H1 (cell line): Measurements from ENCODE around the gene ATPAF1. TPM values are rescaled to one million over a fixed set of nuclear protein-coding genes. Genes with fewer than 3 reads are reported as not detected.
A peak's percentile ranks its signal among the peaks of the same experiment; 100 is the strongest.

Experiments
- CTCF ChIA-PET: fragments of 300-600 bp; sonication (Branson Sonifier 250); formaldehyde crosslinking; loops from one replicate; lab custom pipeline; 2021; ENCODE audit not compliant: partially characterized antibody; lab: Charles Lee
- POLR2A ChIA-PET: fragments of 300-600 bp; sonication (Branson Sonifier 250); formaldehyde crosslinking; loops from one replicate; lab custom pipeline; 2021; ENCODE audit warnings: inconsistent platforms; ENCODE audit not compliant: partially characterized antibody; lab: Charles Lee
- DNase-seq, 2 experiments: peaks; one replicate each; pipeline versions ENCODE4 v3.0.0 to v3.0.0-alpha.2; 2010 to 2022; ENCODE audit warnings: low spot score in 2 of 2, low read depth in 1 of 2, mixed read lengths in 1 of 2
- FAIRE-seq: peaks from 2 replicates; lab custom pipeline; 2011; peaks lifted over from hg19 to GRCh38; lab: Jason Lieb, UNC
- H2AFZ ChIP-seq: 2 replicates; pipeline ENCODE4 v1.8.1; 2012; ENCODE audit warnings: low read length, inconsistent platforms
- H2AK5ac ChIP-seq: 2 replicates; pipeline ENCODE4 v1.6.1; 2013; ENCODE audit warnings: low read depth, low read length
- H2BK120ac ChIP-seq: replicated peaks from 2 replicates; pipeline ENCODE3; 2013; ENCODE audit warnings: low read depth, low read length, inconsistent platforms
- H2BK12ac ChIP-seq: 2 replicates; pipeline ENCODE4 v1.6.1; 2013; ENCODE audit warnings: low read depth, low read length
- H2BK15ac ChIP-seq: 2 replicates; pipeline ENCODE4 v1.6.1; 2013; ENCODE audit warnings: low read length
- H2BK20ac ChIP-seq: 2 replicates; pipeline ENCODE4 v1.6.1; 2013; ENCODE audit warnings: low read length
- H2BK5ac ChIP-seq: 2 replicates; pipeline ENCODE4 v1.6.1; 2013; ENCODE audit warnings: low read depth, low read length
- H3K14ac ChIP-seq: 2 replicates; pipeline ENCODE4 v1.6.1; 2013; ENCODE audit warnings: inconsistent platforms; ENCODE audit not compliant: insufficient read length
- H3K18ac ChIP-seq: 2 replicates; pipeline ENCODE4 v1.6.1; 2013; ENCODE audit warnings: low read length; ENCODE audit errors: extremely low read depth
- H3K23ac ChIP-seq: 2 replicates; pipeline ENCODE4 v1.6.1; 2013; ENCODE audit warnings: inconsistent platforms; ENCODE audit not compliant: insufficient read length
- H3K23me2 ChIP-seq: 2 replicates; pipeline ENCODE4 v1.6.1; 2013; ENCODE audit warnings: low read depth, low read length
- H3K27ac ChIP-seq: 2 replicates; pipeline ENCODE4 v1.6.1; 2011; ENCODE audit warnings: low read depth, low read length, inconsistent platforms
- H3K27me3 ChIP-seq, 4 experiments: replicated peaks in 1 of 4; 1 replicate in 1 of 4; 2 replicates in 3 of 4; pipeline versions ENCODE4 v1.6.1 to v1.8.1; 2011 to 2013; ENCODE audit warnings: low read length in 3 of 4, mild to moderate bottlenecking in 3 of 4, inconsistent platforms in 2 of 4, mixed read lengths in 2 of 4, moderate library complexity in 1 of 4; ENCODE audit not compliant: control insufficient read depth in 3 of 4, insufficient read depth in 3 of 4; ENCODE audit errors: extremely low read depth in 1 of 4
- H3K36me3 ChIP-seq, 4 experiments: 2 replicates each; pipeline versions ENCODE4 v1.6.1 to v1.8.1; 2011 to 2013; ENCODE audit warnings: mild to moderate bottlenecking in 4 of 4, low read length in 3 of 4, moderate library complexity in 2 of 4, control low read depth in 1 of 4, inconsistent platforms in 1 of 4; ENCODE audit not compliant: insufficient read depth in 4 of 4, control insufficient read depth in 2 of 4
- H3K4ac ChIP-seq: replicated peaks from 2 replicates; pipeline ENCODE3; 2013; ENCODE audit warnings: low read length, low read depth, mixed read lengths, inconsistent platforms; ENCODE audit not compliant: insufficient read length
- H3K4me1 ChIP-seq, 4 experiments: replicated peaks in 1 of 4; 1 replicate in 1 of 4; 2 replicates in 3 of 4; pipeline versions ENCODE4 v1.6.1 to v1.8.1; 2011 to 2013; ENCODE audit warnings: low read length in 3 of 4, inconsistent platforms in 2 of 4, mixed read lengths in 1 of 4; ENCODE audit not compliant: insufficient read depth in 4 of 4, control insufficient read depth in 3 of 4
- H3K4me2 ChIP-seq, 2 experiments: 2 replicates each; pipeline versions ENCODE4 v1.6.1 to v1.8.1; 2011 to 2013; ENCODE audit warnings: low read depth in 2 of 2, low read length in 2 of 2, control low read depth in 1 of 2, inconsistent platforms in 1 of 2, mild to moderate bottlenecking in 1 of 2; ENCODE audit not compliant: insufficient read depth in 1 of 2
- H3K4me3 ChIP-seq, 4 experiments: fragments of 200-600, 300-600 bp in 1 of 4; sonication (generic), shearing (Covaris generic), sonication (Bioruptor Twin) in 1 of 4; 2 replicates each; pipeline versions ENCODE4 v1.5.1 to v1.8.1; 2011 to 2016; ENCODE audit warnings: low read length in 4 of 4, low read depth in 3 of 4, control low read depth in 2 of 4, inconsistent platforms in 2 of 4, mild to moderate bottlenecking in 2 of 4, mixed read lengths in 1 of 4, moderate library complexity in 1 of 4; ENCODE audit not compliant: insufficient read depth in 2 of 4; ENCODE audit errors: extremely low read depth in 1 of 4
- H3K56ac ChIP-seq: replicated peaks from 2 replicates; pipeline ENCODE3; 2013; ENCODE audit warnings: low read depth, mild to moderate bottlenecking, mixed read lengths, low read length, inconsistent platforms; ENCODE audit not compliant: insufficient read length
- H3K79me1 ChIP-seq: 2 replicates; pipeline ENCODE4 v1.6.1; 2013; ENCODE audit warnings: low read depth, low read length, control low read depth
- H3K79me2 ChIP-seq, 2 experiments: 2 replicates each; pipeline versions ENCODE4 v1.6.1 to v1.8.1; 2012 to 2013; ENCODE audit warnings: low read length in 2 of 2, mild to moderate bottlenecking in 2 of 2, inconsistent platforms in 1 of 2; ENCODE audit not compliant: insufficient read depth in 2 of 2, control insufficient read depth in 1 of 2
- H3K9ac ChIP-seq, 4 experiments: replicated peaks in 1 of 4; 1 replicate in 1 of 4; 2 replicates in 3 of 4; pipeline versions ENCODE4 v1.6.1 to v1.8.1; 2011 to 2013; ENCODE audit warnings: low read depth in 3 of 4, low read length in 3 of 4, control low read depth in 2 of 4, mild to moderate bottlenecking in 2 of 4, moderate library complexity in 2 of 4, inconsistent platforms in 1 of 4; ENCODE audit errors: extremely low read depth in 1 of 4
- H3K9me3 ChIP-seq, 2 experiments: 2 replicates each; pipeline versions ENCODE4 v1.6.1 to v1.8.1; 2012 to 2013; ENCODE audit warnings: mild to moderate bottlenecking in 2 of 2, moderate library complexity in 2 of 2, control low read depth in 1 of 2, inconsistent platforms in 1 of 2, low read depth in 1 of 2, low read length in 1 of 2, mixed read lengths in 1 of 2; ENCODE audit not compliant: insufficient read depth in 2 of 2
- H4K20me1 ChIP-seq, 2 experiments: replicated peaks in 1 of 2; 2 replicates each; pipeline versions ENCODE3 to v1.8.1; 2011 to 2013; ENCODE audit warnings: inconsistent platforms in 2 of 2, low read length in 2 of 2, mild to moderate bottlenecking in 1 of 2; ENCODE audit not compliant: insufficient read depth in 2 of 2, control insufficient read depth in 1 of 2
- H4K5ac ChIP-seq: 2 replicates; pipeline ENCODE4 v1.6.1; 2013; ENCODE audit warnings: low read length, low read depth, mixed read lengths, inconsistent platforms; ENCODE audit not compliant: insufficient read length
- H4K8ac ChIP-seq: 2 replicates; pipeline ENCODE4 v1.8.0; 2013; ENCODE audit warnings: mild to moderate bottlenecking, moderate library complexity, low read length, inconsistent platforms; ENCODE audit not compliant: insufficient read depth; ENCODE audit errors: extremely low read depth
- H4K91ac ChIP-seq: replicated peaks from 2 replicates; pipeline ENCODE3; 2013; ENCODE audit warnings: low read length, mixed read lengths, inconsistent platforms; ENCODE audit not compliant: insufficient read length
- SAP30 ChIP-seq: fragments of 300-600 bp; sonication (generic); IDR thresholded peaks from 2 replicates; pipeline ENCODE4 v1.7.1; 2012; ENCODE audit warnings: low read length, moderate library complexity, mild to moderate bottlenecking, inconsistent platforms; ENCODE audit not compliant: insufficient read depth, insufficient replicate concordance
- TAF1 ChIP-seq: IDR thresholded peaks from 2 replicates; pipeline ENCODE4 v1.6.1; 2011; ENCODE audit warnings: mild to moderate bottlenecking, low read depth, low read length
- WGBS, 2 experiments: shearing (Covaris generic) in 1 of 2; methylation state at CpG; one replicate each; pipeline versions ENCODE4 v1.1.6 to v1.1.7; 2013 to 2015; ENCODE audit warnings: low lambda C conversion rate in 2 of 2, mixed read lengths in 2 of 2, inconsistent platforms in 1 of 2, low coverage in 1 of 2, missing lambda C conversion rate in 1 of 2; ENCODE audit not compliant: insufficient replicate concordance in 2 of 2, insufficient coverage in 1 of 2, insufficient read length in 1 of 2; ENCODE audit errors: extremely low coverage in 1 of 2, missing lambda C conversion rate in 1 of 2; 5-methylcytosine and 5-hydroxymethylcytosine counted together
- polyA plus RNA-seq, 7 experiments: library from polyadenylated mRNA; depleted of rRNA in 3 of 7; stranded (reverse) in 5 of 7; unstranded in 2 of 7; fragments of >200 nt in 5 of 7; fragments of 200-250 nt in 2 of 7; gene quantifications; 1 replicate in 5 of 7; 2 replicates in 1 of 7; 4 replicates in 1 of 7; pipeline versions ENCODE4 v1.2.1 to v1.2.3, GENCODE V29; 2011 to 2013; ENCODE audit warnings: missing spikeins in 2 of 7, mixed read lengths in 2 of 7
- total RNA-seq: library from RNA; stranded (reverse); fragmentation: NEBNext Ultra II Directional; extraction: Animal tissue kit (Norgen Biotek cat#: 25700); gene quantifications from 2 replicates; pipeline ENCODE4 v1.2.1, GENCODE V29; 2021
- TF ChIP-seq, protein P1 (sequence below): IDR thresholded peaks from 2 replicates; pipeline ENCODE4 v1.6.1; 2011; ENCODE audit warnings: low read depth, mild to moderate bottlenecking, low read length; ENCODE audit not compliant: insufficient read depth

The ATPAF1 gene
- total and polyA plus RNA-seq, 2 of the 8 experiments (the other 6 are each of a cell fraction or from before 2014, with no cell fraction given), result 46.7 to 55.9 TPM

DNA sequence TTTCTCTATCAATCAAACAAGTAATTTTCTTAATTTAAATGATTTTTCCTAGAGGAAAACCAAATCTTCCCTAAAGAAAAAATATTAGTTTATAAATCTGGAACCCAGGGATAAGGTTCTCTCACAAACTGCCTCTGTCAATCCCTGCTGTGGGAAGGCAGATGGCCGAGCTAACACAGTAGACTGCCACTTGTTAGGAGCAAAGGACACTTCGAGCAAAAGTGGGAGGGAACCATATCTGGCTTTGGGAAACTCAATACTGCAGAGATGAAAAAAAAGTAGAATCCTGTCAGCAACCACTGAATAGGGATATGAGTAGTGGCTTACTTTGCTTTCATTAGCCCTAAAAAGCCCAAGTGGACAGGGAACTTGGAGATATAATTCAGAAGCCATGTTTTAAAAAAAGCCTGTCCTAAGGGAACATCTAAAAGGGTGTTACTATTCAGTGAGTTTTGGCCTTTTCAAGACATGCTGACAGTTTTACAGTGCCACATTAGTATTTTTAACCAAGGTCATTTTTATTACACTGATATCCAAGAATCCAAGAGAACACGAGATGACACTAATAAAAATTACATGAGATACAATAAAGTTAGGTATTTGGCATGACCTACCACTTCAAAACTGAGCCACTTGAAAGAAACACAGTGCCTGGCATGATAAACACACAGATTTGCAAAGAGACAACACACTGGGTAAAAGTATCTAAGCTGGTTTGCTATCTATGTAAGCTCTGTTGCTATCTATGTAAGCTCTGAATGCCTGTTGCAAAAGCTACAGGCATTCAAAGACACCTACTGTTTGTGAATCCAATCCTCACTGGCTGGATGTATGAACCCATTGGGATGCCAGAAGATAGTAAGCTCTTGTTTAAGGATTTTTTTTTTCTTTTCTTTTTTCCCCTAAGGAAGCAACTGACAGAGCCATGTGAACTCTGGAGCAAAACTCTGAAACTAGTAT lies 24.9 kb upstream of the ATPAF1 start:
- no peak overlapping the region for H3K27ac ChIP-seq
- H2BK5ac ChIP-seq, result no peak overlapping the region
- WGBS, 2 experiments, result 82% methylated on average over 3 of the region's 3 CpGs; no CpG with 5 or more reads in 1 of the 2 experiments
- no peaks in the 10 kb centered on the region for H3K79me1 ChIP-seq
- H3K27me3 ChIP-seq, result no peaks in the 10 kb centered on the region
- no peak overlapping the region for H3K4ac ChIP-seq
- no peak overlapping the region for H3K23ac ChIP-seq
- peaks cover 0 to 6% of the 10 kb centered on the region in 2 experiments for H4K20me1 ChIP-seq
- no peak overlapping the region for H2BK15ac ChIP-seq
- no peak overlapping the region for H2BK12ac ChIP-seq
- no peak overlapping the region for H2BK120ac ChIP-seq
- no peak overlapping the region for H3K4me2 ChIP-seq
- no peaks in the 10 kb centered on the region for H3K23me2 ChIP-seq
- DNase-seq (no peak), FAIRE-seq (no peak)
- H4K5ac ChIP-seq, result no peak overlapping the region
- TF ChIP-seq, protein P1, sequence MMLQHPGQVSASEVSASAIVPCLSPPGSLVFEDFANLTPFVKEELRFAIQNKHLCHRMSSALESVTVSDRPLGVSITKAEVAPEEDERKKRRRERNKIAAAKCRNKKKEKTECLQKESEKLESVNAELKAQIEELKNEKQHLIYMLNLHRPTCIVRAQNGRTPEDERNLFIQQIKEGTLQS, result no peak
- TF ChIP-seq TAF1 (no peak), SAP30 (no peak)
- H3K4me3 ChIP-seq, result no peak overlapping the region
- H4K91ac ChIP-seq, result no peak overlapping the region
- ChIA-PET CTCF (interaction anchor here (0.7 kb wide), 1 partner anchor 9 kb away, joined by 5 read pairs; no protein-coding TSS in a partner anchor), POLR2A (interaction anchor here (0.7 to 1.1 kb wide), 3 partner anchors 9 to 21 kb away, joined by 3 to 4 read pairs (median 3); no protein-coding TSS in a partner anchor)
- no peak overlapping the region for H2BK20ac ChIP-seq
- H3K56ac ChIP-seq, result no peak overlapping the region
- no peaks in the 10 kb centered on the region for H3K79me2 ChIP-seq
- peaks cover 3 to 54% (median 47%) of the 10 kb centered on the region in 4 experiments; a peak in 7 of 8 replicates for H3K36me3 ChIP-seq
- H2AK5ac ChIP-seq, result no peak overlapping the region
- no peak overlapping the region for H2AFZ ChIP-seq
- H3K18ac ChIP-seq, result no peak overlapping the region
- H4K8ac ChIP-seq, result no peak overlapping the region
- no peak overlapping the region for H3K14ac ChIP-seq
- peak overlapping the region in 1 of 4 experiments; percentile 34; a peak in 1 of 7 replicates for H3K9ac ChIP-seq
- H3K4me1 ChIP-seq, result no peaks in the 10 kb centered on the region; a peak in 1 of 7 replicates
- H3K9me3 ChIP-seq, result no peaks in the 10 kb centered on the region
